Coronary artery (tissue), 2 donors: ENCODE data around the gene SESN1.

Source experiments
- DNase-seq: peaks from one replicate; pipeline ENCODE4 v3.0.0-alpha.2; 2017; ENCODE audit warnings: low spot score
- H3K27ac ChIP-seq, 2 donors: fragments of 200-600 bp; sonication (generic); one replicate each; pipeline ENCODE4 v1.5.1; 2016 to 2019
- H3K4me3 ChIP-seq: fragments of 200-600 bp; sonication (generic); 2 replicates; pipeline ENCODE4 v1.5.1; 2016; ENCODE audit warnings: mild to moderate bottlenecking, moderate library complexity
- CTCF ChIP-seq: fragments of 200-600 bp; sonication (generic); IDR thresholded peaks from one replicate; pipeline ENCODE4 v1.5.1; 2019; ENCODE audit warnings: antibody characterized with exemption

SESN1 gene

GRCh38 chr6:109059571-109060021 lies 35.0 kb downstream of the SESN1 start:
- TF ChIP-seq CTCF, result no peak
- H3K4me3 ChIP-seq, result no peak overlapping the region
- peak overlapping the region in 1 of 2 donors; percentile 56 for H3K27ac ChIP-seq

GRCh38 chr6:109059153-109059552 lies 35.5 kb downstream of the SESN1 start:
- TF ChIP-seq CTCF, result no peak
- DNase-seq, result no peak
- H3K27ac ChIP-seq, result peak overlapping the region in 1 of 2 donors; percentile 56
- no peak overlapping the region for H3K4me3 ChIP-seq

More at GRCh38 chr6:109059571-109060021, 35.0 kb downstream of the SESN1 start:
- no peak for DNase-seq

- Histone ChIP-seq H3K27ac (peak overlapping the region in 1 of 2 donors; percentile 3), H3K4me3 (no peak overlapping the region)
- TF ChIP-seq CTCF, result no peak
- DNase-seq, result no peak
These were observed 36.0 kb downstream of the SESN1 start for GRCh38 chr6:109058620-109059019.

GRCh38 chr6:109056661-109057060 lies 38.0 kb downstream of the SESN1 start:
- H3K27ac ChIP-seq, result peak overlapping the region in 1 of 2 donors; percentile 68
- TF ChIP-seq CTCF, result no peak

GRCh38 chr6:109055771-109056235 lies 38.8 kb downstream of the SESN1 start:
- peak overlapping the region in 1 of 2 donors; percentile 68 for H3K27ac ChIP-seq
- H3K4me3 ChIP-seq, result no peak overlapping the region
- DNase-seq, result no peak
- TF ChIP-seq CTCF, result no peak

More at GRCh38 chr6:109056661-109057060, 38.0 kb downstream of the SESN1 start:
- no peak overlapping the region for H3K4me3 ChIP-seq
- no peak for DNase-seq

GRCh38 chr6:109053336-109053735 lies 41.3 kb downstream of the SESN1 start:
- no peak overlapping the region for H3K27ac ChIP-seq
- H3K4me3 ChIP-seq, result no peak overlapping the region
- no peak for TF ChIP-seq CTCF
- DNase-seq, result no peak

GRCh38 chr6:109052852-109053251 lies 41.8 kb downstream of the SESN1 start:
- Histone ChIP-seq H3K4me3 (no peak overlapping the region), H3K27ac (no peak overlapping the region)
- TF ChIP-seq CTCF, result no peak
- DNase-seq, result no peak
